SK-N-SH (cell line): ENCODE measurements around the gene CDKAL1.
"Not testable (repeated sequence)": the region's sequence is repeated elsewhere in the genome, so short reads cannot be mapped to it uniquely, and the experiment has no call there.

ENCODE experiments used
- ELF1 ChIP-seq: IDR thresholded peaks from 2 replicates; pipeline ENCODE4 v1.4.0; 2012
- EP300 ChIP-seq, 2 experiments: IDR thresholded peaks; 2 replicates each; pipeline versions ENCODE4 v1.4.0 to v1.6.1; 2012; ENCODE audit warnings: borderline replicate concordance in 1 of 2, low read depth in 1 of 2, low read length in 1 of 2
- POLR2AphosphoS5 ChIP-seq: IDR thresholded peaks from 2 replicates; pipeline ENCODE4 v1.6.1; 2012; ENCODE audit warnings: low read depth, low read length
- RAD21 ChIP-seq: IDR thresholded peaks from 2 replicates; pipeline ENCODE4 v1.6.1; 2012; ENCODE audit warnings: mild to moderate bottlenecking, low read length
- RFX5 ChIP-seq: IDR thresholded peaks from 2 replicates; pipeline ENCODE4 v1.6.1; 2012; ENCODE audit warnings: mild to moderate bottlenecking, improper control_type of control experiment, low read length
- RXRA ChIP-seq: IDR thresholded peaks from 2 replicates; pipeline ENCODE4 v1.4.0; 2012; ENCODE audit warnings: low read depth, mild to moderate bottlenecking, borderline replicate concordance
- TCF12 ChIP-seq: IDR thresholded peaks from 2 replicates; pipeline ENCODE4 v1.4.0; 2012
- TF ChIP-seq, protein P1 (sequence below): fragments of 200-600 bp; sonication (generic); IDR thresholded peaks from 2 replicates; pipeline ENCODE4 v1.6.1; 2017; ENCODE audit warnings: antibody characterized with exemption, mild to moderate bottlenecking, moderate library complexity
- TF ChIP-seq, protein P2 (sequence below): IDR thresholded peaks from 2 replicates; pipeline ENCODE4 v1.4.0; 2012; ENCODE audit warnings: low read depth
- TF ChIP-seq, protein P3 (sequence below): IDR thresholded peaks from 2 replicates; pipeline ENCODE4 v1.6.1; 2012; ENCODE audit warnings: mild to moderate bottlenecking, low read depth, low read length, moderate library complexity

DNA sequence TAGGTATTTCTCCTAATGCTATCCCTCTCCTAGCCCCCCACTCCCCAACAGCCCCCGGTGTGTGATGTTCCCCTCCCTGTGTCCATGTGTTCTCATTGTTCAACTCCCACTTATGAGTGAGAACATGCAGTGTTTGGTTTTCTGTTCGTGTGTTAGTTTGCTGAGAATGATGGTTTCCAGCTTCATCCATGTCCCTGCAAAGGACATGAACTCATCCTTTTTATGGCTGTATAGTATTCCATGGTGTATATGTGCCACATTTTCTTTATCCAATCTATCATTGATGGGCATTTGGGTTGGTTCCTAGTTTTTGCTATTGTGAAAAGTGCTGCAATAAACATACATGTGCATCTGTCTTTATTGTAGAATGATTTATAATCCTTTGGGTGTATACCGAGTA, 56.2 kb downstream of the CDKAL1 start:
- not testable (repeated sequence) for TF ChIP-seq TCF12; POLR2AphosphoS5; RAD21; RXRA; RFX5; EP300 (IDR thresholded peaks at IDR 0.05; ENCODE audit: borderline replicate concordance in 1 of 2, low read depth in 1 of 2, low read length in 1 of 2); ELF1
- TF ChIP-seq, protein P1, sequence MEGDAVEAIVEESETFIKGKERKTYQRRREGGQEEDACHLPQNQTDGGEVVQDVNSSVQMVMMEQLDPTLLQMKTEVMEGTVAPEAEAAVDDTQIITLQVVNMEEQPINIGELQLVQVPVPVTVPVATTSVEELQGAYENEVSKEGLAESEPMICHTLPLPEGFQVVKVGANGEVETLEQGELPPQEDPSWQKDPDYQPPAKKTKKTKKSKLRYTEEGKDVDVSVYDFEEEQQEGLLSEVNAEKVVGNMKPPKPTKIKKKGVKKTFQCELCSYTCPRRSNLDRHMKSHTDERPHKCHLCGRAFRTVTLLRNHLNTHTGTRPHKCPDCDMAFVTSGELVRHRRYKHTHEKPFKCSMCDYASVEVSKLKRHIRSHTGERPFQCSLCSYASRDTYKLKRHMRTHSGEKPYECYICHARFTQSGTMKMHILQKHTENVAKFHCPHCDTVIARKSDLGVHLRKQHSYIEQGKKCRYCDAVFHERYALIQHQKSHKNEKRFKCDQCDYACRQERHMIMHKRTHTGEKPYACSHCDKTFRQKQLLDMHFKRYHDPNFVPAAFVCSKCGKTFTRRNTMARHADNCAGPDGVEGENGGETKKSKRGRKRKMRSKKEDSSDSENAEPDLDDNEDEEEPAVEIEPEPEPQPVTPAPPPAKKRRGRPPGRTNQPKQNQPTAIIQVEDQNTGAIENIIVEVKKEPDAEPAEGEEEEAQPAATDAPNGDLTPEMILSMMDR, result not testable (repeated sequence)
- TF ChIP-seq, protein P2, sequence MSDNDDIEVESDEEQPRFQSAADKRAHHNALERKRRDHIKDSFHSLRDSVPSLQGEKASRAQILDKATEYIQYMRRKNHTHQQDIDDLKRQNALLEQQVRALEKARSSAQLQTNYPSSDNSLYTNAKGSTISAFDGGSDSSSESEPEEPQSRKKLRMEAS, result not testable (repeated sequence)
- TF ChIP-seq, protein P3, sequence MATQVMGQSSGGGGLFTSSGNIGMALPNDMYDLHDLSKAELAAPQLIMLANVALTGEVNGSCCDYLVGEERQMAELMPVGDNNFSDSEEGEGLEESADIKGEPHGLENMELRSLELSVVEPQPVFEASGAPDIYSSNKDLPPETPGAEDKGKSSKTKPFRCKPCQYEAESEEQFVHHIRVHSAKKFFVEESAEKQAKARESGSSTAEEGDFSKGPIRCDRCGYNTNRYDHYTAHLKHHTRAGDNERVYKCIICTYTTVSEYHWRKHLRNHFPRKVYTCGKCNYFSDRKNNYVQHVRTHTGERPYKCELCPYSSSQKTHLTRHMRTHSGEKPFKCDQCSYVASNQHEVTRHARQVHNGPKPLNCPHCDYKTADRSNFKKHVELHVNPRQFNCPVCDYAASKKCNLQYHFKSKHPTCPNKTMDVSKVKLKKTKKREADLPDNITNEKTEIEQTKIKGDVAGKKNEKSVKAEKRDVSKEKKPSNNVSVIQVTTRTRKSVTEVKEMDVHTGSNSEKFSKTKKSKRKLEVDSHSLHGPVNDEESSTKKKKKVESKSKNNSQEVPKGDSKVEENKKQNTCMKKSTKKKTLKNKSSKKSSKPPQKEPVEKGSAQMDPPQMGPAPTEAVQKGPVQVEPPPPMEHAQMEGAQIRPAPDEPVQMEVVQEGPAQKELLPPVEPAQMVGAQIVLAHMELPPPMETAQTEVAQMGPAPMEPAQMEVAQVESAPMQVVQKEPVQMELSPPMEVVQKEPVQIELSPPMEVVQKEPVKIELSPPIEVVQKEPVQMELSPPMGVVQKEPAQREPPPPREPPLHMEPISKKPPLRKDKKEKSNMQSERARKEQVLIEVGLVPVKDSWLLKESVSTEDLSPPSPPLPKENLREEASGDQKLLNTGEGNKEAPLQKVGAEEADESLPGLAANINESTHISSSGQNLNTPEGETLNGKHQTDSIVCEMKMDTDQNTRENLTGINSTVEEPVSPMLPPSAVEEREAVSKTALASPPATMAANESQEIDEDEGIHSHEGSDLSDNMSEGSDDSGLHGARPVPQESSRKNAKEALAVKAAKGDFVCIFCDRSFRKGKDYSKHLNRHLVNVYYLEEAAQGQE, result not testable (repeated sequence)
